ENCODE data around the gene MLC1.

GRCh38 chr22:50056214-50056972, 28.8 kb downstream of the MLC1 start:
- TF ChIP-seq CTCF (IDR thresholded peaks at IDR 0.05), result no peak
- TF ChIP-seq POLR2A (IDR thresholded peaks at IDR 0.05), result no peak
